Lung microvascular endothelial cell (primary cell): ENCODE results near the gene INPPL1. TPM values are rescaled to one million over a fixed set of nuclear protein-coding genes. Genes with fewer than 3 reads are reported as not detected.

Source experiments
- DNase-seq, 2 donors: peaks; one replicate each; pipeline versions ENCODE4 v3.0.0 to v3.0.0-alpha.2; 2010; ENCODE audit warnings: low read depth in 2 of 2
- total RNA-seq: library from RNA; depleted of rRNA; stranded (reverse); fragments of >200 nt; gene quantifications from 2 replicates; pipeline ENCODE4 v1.2.1, GENCODE V29; 2014

The INPPL1 gene
- total RNA-seq, 1 donor from 2014 or later: 38.5 TPM

GRCh38 chr11:72283947-72284346, 59.4 kb downstream of the INPPL1 start:
- DNase-seq: no peak

GRCh38 chr11:72287293-72287692, 62.7 kb downstream of the INPPL1 start:
- no peak for DNase-seq

Other genes with a start within 250 kb of the INPPL1 start
- 1.1 and 2.0 TPM in 2 replicates for gene IL18BP, start 225.9 kb upstream of the INPPL1 start, total RNA-seq
- 103 and 107 TPM in 2 replicates for gene NUMA1, start 144.2 kb upstream of the INPPL1 start, total RNA-seq
- 2.4 and 4.0 TPM in 2 replicates for gene LRRC51, start 143.9 kb upstream of the INPPL1 start, total RNA-seq
- 78.7 and 95.0 TPM in 2 replicates for gene LAMTOR1, start 121.5 kb upstream of the INPPL1 start, total RNA-seq
- 0.20 TPM in 1 of 2 replicates, not detected in the other for gene TOMT, start 118.8 kb upstream of the INPPL1 start, total RNA-seq
- gene ANAPC15, start 112.1 kb upstream of the INPPL1 start, total RNA-seq: 16.9 and 25.1 TPM in 2 replicates
- gene FOLR3, start 89.0 kb upstream of the INPPL1 start, total RNA-seq: not detected in 2 replicates
- not detected in 2 replicates for gene FOLR1, start 32.6 kb upstream of the INPPL1 start, total RNA-seq
- gene FOLR2, start 8.0 kb upstream of the INPPL1 start, total RNA-seq: not detected in 2 replicates
- gene PHOX2A, start 19.4 kb downstream of the INPPL1 start, total RNA-seq: not detected in 2 replicates
- gene CLPB, start 209.8 kb downstream of the INPPL1 start, total RNA-seq: 22.2 and 24.2 TPM in 2 replicates